ENCODE data around the gene UNC5B. TPM values are rescaled to one million over a fixed set of nuclear protein-coding genes. Genes with fewer than 3 reads are reported as not detected.
"Not testable (repeated sequence)": the region's sequence is repeated elsewhere in the genome, so short reads cannot be mapped to it uniquely, and the experiment has no call there.

The UNC5B gene
- total RNA-seq, 4 donors from 2014 or later, result 5.3 to 26.6 (median 17.7) TPM

GRCh38 chr10:71218046-71218650, 5.8 kb downstream of the UNC5B start:
- peak overlapping the region; percentile 33 to 76 for H3K27ac ChIP-seq
- intact Hi-C loops (cut with DNase I; ENCODE audit: low total_unique reads), result loop anchor here (10.0 kb wide), 1 partner anchor 47 kb away; no protein-coding TSS in a partner anchor
- H3K4me3 ChIP-seq, result peak overlapping the region in 1 of 2 donors; percentile 45
- TF ChIP-seq POLR2A (IDR thresholded peaks at IDR 0.05) (no peak), CTCF (IDR thresholded peaks at IDR 0.05) (no peak)
- H3K9me3 ChIP-seq, result no peaks in the 10 kb centered on the region
- H3K36me3 ChIP-seq, result no peaks in the 10 kb centered on the region
- no peaks in the 10 kb centered on the region for H3K27me3 ChIP-seq
- no peaks in the 10 kb centered on the region for H3K4me1 ChIP-seq
- peak in 1 of 2 donors; percentile 23 for DNase-seq

DNA sequence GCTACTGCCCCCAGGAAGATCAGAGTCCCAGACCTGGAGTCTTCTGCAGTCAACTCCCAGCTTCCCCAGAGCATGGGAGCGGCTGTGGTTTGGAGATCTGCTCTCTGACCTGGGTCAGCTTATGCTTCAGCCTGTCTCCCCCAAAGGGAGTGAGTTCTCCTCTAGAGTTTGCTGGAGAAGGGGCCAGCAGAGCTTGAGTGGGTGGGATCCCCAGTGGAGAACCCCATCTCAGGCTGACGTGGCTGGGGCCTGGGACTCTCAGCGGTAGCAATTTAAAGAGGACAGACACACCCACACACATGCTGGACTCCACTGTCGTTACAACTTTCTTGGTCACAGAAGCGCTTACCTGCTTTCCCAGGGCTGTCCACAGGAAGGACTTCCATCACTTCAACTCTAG, 6.3 kb downstream of the UNC5B start:
- DNase-seq, result no peak
- no peaks in the 10 kb centered on the region for H3K36me3 ChIP-seq
- H3K27me3 ChIP-seq, result no peaks in the 10 kb centered on the region
- no peak overlapping the region for H3K4me3 ChIP-seq
- peak overlapping the region in 1 of 2 donors; percentile 76 for H3K27ac ChIP-seq
- H3K4me1 ChIP-seq, result no peaks in the 10 kb centered on the region
- TF ChIP-seq POLR2A (IDR thresholded peaks at IDR 0.05) (no peak), CTCF (IDR thresholded peaks at IDR 0.05) (no peak)
- intact Hi-C loops (cut with DNase I; ENCODE audit: low total_unique reads), result loop anchor here (10.0 kb wide), 1 partner anchor 46 kb away; no protein-coding TSS in a partner anchor
- no peaks in the 10 kb centered on the region for H3K9me3 ChIP-seq

DNA sequence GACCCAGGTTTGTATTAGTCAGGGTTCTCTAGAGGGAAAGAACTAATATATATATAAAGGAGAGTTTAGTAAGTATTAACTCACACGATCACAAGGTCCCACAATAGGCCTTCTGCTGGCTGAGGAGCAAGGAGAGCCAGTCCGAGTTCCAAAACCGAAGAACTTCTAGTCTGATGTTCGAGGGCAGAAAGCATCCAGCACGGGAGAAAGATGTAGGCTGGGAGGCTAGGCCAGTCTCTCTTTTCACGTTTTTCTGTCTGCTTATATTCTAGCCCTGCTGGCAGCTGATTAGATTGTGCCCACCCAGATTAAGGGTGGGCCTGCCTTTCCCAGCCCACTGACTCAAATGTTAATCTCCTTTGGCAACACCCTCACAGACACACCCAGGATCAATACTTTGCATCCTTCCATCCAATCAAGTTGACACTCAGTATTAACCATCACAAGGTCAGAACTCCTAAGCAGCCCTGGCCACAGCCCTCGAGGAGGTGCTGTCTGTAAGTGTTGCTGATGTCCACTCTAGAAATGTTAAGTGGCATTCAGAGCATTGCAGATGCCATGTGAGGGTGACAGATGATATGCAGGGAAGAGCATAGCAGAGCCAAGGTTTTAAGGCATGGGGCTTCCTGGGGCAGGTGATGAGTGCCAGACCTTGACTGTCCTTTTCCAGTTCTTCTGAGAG, 7.0 kb downstream of the UNC5B start:
- H3K27ac ChIP-seq, H3K4me3 ChIP-seq, DNase-seq, H3K4me1 ChIP-seq, H3K9me3 ChIP-seq, H3K27me3 ChIP-seq, H3K36me3 ChIP-seq: not testable (repeated sequence)
- intact Hi-C loops (cut with DNase I; ENCODE audit: low total_unique reads), result loop anchor here (10.0 kb wide), 1 partner anchor 45 kb away; no protein-coding TSS in a partner anchor

DNA sequence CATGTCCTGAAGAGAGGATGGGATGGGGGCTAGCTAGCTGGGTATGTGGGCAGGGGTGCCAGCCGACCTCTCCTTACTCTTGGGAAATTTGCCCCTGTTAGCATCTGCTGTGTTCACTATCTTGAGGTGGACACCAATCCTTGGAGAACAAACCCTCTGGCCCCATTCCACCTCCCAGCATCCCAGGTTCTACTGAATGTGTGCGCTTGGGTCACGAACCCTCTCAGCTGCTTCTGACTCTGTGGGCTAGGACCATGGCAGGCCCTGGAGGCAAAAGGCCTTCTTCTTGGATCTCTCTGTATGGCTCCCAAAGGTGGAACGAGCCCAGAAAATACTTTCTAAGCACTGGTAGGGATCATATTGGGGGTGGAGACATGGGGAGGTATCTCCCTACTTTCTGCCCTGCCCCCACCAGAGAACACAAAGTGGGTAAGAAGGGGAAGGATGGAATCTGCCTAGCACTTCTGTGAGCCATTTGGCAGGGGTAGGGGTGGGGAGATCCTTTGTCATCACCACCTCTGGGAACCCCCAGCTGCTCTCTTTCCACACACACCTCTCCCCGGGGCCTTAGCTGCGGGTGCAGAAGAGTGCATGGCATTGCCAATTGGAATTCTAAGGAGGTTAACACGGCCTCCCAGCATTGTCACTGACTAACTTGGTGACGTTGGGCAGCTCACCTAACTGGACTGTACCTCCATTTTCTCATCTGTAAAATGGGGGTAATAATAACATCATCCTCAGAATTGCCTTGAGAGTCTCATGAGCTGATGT, 7.7 kb downstream of the UNC5B start:
- H3K36me3 ChIP-seq, result no peaks in the 10 kb centered on the region
- no peak overlapping the region for H3K4me3 ChIP-seq
- H3K9me3 ChIP-seq, result no peaks in the 10 kb centered on the region
- no peak for DNase-seq
- intact Hi-C loops (cut with DNase I; ENCODE audit: low total_unique reads), result loop anchor here (10.0 kb wide), 1 partner anchor 45 kb away; no protein-coding TSS in a partner anchor
- no peaks in the 10 kb centered on the region for H3K4me1 ChIP-seq
- no peaks in the 10 kb centered on the region for H3K27me3 ChIP-seq
- TF ChIP-seq POLR2A (IDR thresholded peaks at IDR 0.05), result no peak
- TF ChIP-seq CTCF (IDR thresholded peaks at IDR 0.05), result no peak
- no peak overlapping the region for H3K27ac ChIP-seq

GRCh38 chr10:71220689-71221540, 8.5 kb downstream of the UNC5B start:
- DNase-seq, result no peak
- Histone ChIP-seq H3K27ac (no peak overlapping the region), H3K27me3 (no peaks in the 10 kb centered on the region), H3K4me3 (no peak overlapping the region), H3K36me3 (no peaks in the 10 kb centered on the region), H3K4me1 (no peaks in the 10 kb centered on the region), H3K9me3 (no peaks in the 10 kb centered on the region)
- intact Hi-C loops (cut with DNase I; ENCODE audit: low total_unique reads), result no loop called here
- TF ChIP-seq POLR2A (IDR thresholded peaks at IDR 0.05), result no peak
- TF ChIP-seq CTCF (IDR thresholded peaks at IDR 0.05), result no peak
